ENCODE data around the gene PP2D1.
"Not testable (repeated sequence)": the region's sequence is repeated elsewhere in the genome, so short reads cannot be mapped to it uniquely, and the experiment has no call there.

The PP2D1 gene

DNA sequence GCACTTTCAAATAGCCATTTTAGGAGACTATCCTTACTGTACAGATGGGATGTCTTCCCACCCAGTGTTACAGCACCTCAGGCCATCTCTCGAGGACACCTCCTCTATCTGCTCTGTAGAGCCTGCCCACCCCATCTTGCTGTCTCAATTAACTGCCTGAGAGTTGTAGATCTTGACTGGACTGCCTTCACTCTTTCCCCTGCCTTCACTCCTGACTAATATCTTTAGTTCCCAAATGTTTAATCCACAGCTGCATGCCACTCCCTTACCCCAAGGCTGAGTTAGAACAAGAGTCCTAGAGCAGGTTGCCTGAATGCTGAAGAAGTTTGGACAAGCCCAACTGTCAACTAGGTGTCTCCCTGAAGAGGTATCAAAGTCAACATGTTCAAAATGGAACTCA, 1.3 kb upstream of the PP2D1 start:
- intact Hi-C loops (cut with DNase I; ENCODE audit: low total_unique reads) = no loop called here

DNA sequence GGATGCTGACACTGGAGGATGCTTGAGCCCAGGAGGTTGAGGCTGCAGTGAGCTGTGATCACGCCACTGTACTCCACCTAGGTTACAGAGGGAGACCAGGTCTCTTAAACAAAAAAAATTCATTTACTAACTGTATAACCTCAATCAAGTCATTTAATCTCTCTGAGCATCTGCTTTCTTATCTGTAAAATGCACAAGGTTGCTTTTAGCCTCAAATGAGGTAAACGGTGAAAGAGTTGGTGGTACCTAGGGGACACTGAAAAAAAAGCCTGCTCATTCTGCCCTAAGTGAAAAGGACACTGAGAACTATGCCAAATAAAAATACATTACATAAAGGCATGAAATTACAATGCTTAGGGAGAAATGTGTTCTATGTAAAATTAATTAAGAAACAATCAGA, 3.4 kb downstream of the PP2D1 start:
- Histone ChIP-seq H3K27me3 (no peaks in the 10 kb centered on the region), H3K36me3 (no peaks in the 10 kb centered on the region), H3K4me1 (no peaks in the 10 kb centered on the region), H3K4me3 (no peak overlapping the region), H3K27ac (no peak overlapping the region), H3K9me3 (no peaks in the 10 kb centered on the region)
- DNase-seq = no peak
- TF ChIP-seq, protein P1, sequence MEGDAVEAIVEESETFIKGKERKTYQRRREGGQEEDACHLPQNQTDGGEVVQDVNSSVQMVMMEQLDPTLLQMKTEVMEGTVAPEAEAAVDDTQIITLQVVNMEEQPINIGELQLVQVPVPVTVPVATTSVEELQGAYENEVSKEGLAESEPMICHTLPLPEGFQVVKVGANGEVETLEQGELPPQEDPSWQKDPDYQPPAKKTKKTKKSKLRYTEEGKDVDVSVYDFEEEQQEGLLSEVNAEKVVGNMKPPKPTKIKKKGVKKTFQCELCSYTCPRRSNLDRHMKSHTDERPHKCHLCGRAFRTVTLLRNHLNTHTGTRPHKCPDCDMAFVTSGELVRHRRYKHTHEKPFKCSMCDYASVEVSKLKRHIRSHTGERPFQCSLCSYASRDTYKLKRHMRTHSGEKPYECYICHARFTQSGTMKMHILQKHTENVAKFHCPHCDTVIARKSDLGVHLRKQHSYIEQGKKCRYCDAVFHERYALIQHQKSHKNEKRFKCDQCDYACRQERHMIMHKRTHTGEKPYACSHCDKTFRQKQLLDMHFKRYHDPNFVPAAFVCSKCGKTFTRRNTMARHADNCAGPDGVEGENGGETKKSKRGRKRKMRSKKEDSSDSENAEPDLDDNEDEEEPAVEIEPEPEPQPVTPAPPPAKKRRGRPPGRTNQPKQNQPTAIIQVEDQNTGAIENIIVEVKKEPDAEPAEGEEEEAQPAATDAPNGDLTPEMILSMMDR (IDR thresholded peaks at IDR 0.05) = no peak
- intact Hi-C loops (cut with DNase I; ENCODE audit: low total_unique reads) = no loop called here

More for the DNA sequence above, 1.3 kb upstream of the PP2D1 start:
- Histone ChIP-seq H3K4me3 (no peak overlapping the region), H3K4me1 (no peaks in the 10 kb centered on the region), H3K9me3 (no peaks in the 10 kb centered on the region), H3K36me3 (no peaks in the 10 kb centered on the region), H3K27ac (no peak overlapping the region), H3K27me3 (no peaks in the 10 kb centered on the region)
- TF ChIP-seq, protein P1 (IDR thresholded peaks at IDR 0.05) = no peak
- no peak for DNase-seq

DNA sequence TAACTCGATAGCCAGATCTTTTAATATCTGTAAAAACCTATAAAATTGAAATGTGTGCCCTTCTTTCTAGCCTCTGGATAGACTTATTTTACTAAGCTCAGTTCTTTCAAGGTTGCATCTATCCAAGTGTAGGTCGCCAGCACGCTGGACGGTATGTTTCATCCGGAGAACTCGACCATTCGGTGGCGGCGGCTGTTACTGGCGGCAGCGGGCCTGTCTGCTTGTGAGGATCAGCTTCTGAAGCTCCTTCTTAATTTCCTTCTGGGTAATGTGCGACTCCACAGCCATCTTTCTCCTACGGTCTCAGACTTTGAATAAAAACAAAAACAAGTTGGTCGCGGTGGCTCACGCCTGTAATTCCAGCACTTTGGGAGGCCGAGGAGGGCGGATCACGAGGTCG, 4.1 kb downstream of the PP2D1 start:
- Histone ChIP-seq H3K4me1 (no peaks in the 10 kb centered on the region), H3K27me3 (no peaks in the 10 kb centered on the region), H3K9me3 (no peaks in the 10 kb centered on the region), H3K4me3 (no peak overlapping the region), H3K27ac (no peak overlapping the region), H3K36me3 (no peaks in the 10 kb centered on the region)
- no peak for DNase-seq
- TF ChIP-seq, protein P1 (IDR thresholded peaks at IDR 0.05) = no peak
- intact Hi-C loops (cut with DNase I; ENCODE audit: low total_unique reads) = no loop called here

DNA sequence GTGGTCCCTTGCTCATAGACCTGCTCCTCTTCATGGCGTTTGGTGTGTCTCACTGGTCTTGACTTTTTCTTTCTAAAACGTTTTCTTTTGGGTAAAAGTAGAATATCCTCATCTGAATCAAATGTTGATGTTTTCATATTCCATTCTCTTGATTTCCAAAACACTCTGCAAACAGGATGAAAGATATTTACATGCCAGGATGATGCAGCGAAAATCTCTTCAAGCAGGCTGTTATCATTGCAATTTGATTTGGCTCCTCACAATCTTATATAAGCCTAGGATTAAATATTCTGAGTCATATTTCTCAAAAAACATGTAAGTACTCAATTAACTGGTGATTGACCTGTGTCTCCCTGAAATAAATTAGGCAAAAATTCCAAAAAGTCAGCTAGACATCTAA, 10.1 kb downstream of the PP2D1 start:
- Histone ChIP-seq H3K4me3 (no peak overlapping the region), H3K27me3 (no peaks in the 10 kb centered on the region), H3K9me3 (no peaks in the 10 kb centered on the region), H3K36me3 (no peaks in the 10 kb centered on the region), H3K4me1 (no peaks in the 10 kb centered on the region), H3K27ac (no peak overlapping the region)
- no peak for DNase-seq
- intact Hi-C loops (cut with DNase I; ENCODE audit: low total_unique reads) = no loop called here
- TF ChIP-seq, protein P1 (IDR thresholded peaks at IDR 0.05) = no peak

DNA sequence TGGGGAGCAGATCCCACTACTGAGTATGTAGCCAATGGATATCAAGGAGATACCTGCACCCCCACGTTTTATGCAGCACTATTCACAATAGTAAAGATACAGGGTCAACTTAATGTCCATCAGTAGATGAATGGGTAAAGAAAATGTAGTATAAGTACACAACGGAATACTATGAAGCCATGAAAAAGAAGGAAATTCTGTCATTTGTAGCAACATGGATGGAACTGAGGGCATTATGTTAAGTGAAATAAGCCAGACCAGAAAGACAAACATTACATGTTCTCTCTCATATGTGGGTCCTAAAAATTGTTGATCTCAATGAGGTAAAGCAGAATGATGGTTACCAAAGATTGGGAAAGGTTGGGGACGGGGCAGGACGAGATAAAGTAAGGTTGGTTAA, 14.6 kb downstream of the PP2D1 start:
- no peaks in the 10 kb centered on the region for H3K36me3 ChIP-seq
- H3K27ac ChIP-seq = no peak overlapping the region
- H3K4me1 ChIP-seq = no peaks in the 10 kb centered on the region
- H3K9me3 ChIP-seq = no peaks in the 10 kb centered on the region
- TF ChIP-seq, protein P1 (IDR thresholded peaks at IDR 0.05) = no peak
- no peaks in the 10 kb centered on the region for H3K27me3 ChIP-seq
- intact Hi-C loops (cut with DNase I; ENCODE audit: low total_unique reads) = no loop called here
- H3K4me3 ChIP-seq = no peak overlapping the region
- no peak for DNase-seq

DNA sequence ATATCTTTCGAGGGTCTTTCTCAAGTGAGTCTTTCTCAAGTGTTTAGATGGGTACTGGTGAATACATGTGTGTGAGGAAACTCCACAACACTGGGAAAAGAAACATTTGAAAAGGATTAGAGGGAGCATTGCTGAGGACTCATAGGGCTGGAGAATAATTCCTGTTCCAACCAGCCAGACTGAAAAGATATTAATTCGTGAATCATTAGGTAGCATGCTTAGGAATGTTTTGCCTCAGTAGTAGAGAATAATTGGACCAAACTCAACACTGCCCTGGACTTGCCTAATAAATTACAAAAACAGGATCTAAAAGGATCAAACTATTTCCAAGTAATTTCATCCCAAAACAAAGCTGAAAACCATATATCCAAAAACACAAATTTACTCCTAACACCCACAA, 17.3 kb downstream of the PP2D1 start:
- no peaks in the 10 kb centered on the region for H3K9me3 ChIP-seq

DNA sequence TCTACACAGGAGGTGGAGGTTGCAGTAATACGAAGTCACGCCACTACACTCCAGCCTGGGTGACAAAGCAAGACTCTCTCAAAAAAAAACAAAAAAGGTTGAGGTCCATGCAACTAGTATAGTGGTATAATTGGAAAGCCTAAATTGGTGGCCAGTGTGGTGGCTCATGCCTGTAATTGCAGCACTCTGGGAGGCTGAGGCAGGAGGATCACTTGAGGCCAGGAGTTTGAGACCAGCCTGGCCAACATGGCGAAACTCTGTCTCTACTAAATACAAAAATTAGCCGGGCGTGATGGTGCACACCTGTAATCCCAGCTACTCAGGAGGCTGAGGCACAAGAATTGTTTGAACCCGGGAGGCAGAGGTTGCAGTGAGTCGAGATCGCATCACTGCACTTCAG, 23.2 kb downstream of the PP2D1 start:
- H3K4me1 ChIP-seq; DNase-seq; intact Hi-C loops (cut with DNase I; ENCODE audit: low total_unique reads); H3K27ac ChIP-seq; H3K27me3 ChIP-seq; H3K4me3 ChIP-seq; H3K9me3 ChIP-seq: not testable (repeated sequence)
- H3K36me3 ChIP-seq = peaks cover 10 to 19% (median 16%) of the 10 kb centered on the region in 3 donors

More for the DNA sequence above, 17.3 kb downstream of the PP2D1 start:
- TF ChIP-seq, protein P1 (IDR thresholded peaks at IDR 0.05) = no peak
- H3K27me3 ChIP-seq = no peaks in the 10 kb centered on the region
- no peak overlapping the region for H3K4me3 ChIP-seq
- H3K27ac ChIP-seq = no peak overlapping the region
- H3K36me3 ChIP-seq = no peaks in the 10 kb centered on the region
- no peaks in the 10 kb centered on the region for H3K4me1 ChIP-seq
- DNase-seq = no peak
- intact Hi-C loops (cut with DNase I; ENCODE audit: low total_unique reads) = no loop called here
